Liver (tissue), 9 donors: ENCODE results near the gene USP46. TPM values are rescaled to one million over a fixed set of nuclear protein-coding genes. Genes with fewer than 3 reads are reported as not detected.

Experiments
- DNase-seq: peaks from one replicate; pipeline ENCODE4 v3.0.0-alpha.2; 2017; ENCODE audit warnings: low spot score
- H3K27ac ChIP-seq, 2 donors: one replicate each; pipeline ENCODE4 v1.7.0; 2013; ENCODE audit warnings: inconsistent platforms in 2 of 2, low read length in 2 of 2, control low read depth in 1 of 2, low read depth in 1 of 2, mild to moderate bottlenecking in 1 of 2
- H3K27me3 ChIP-seq, 4 donors: one replicate each; pipeline versions ENCODE4 v1.6.1 to v1.7.0; 2013; ENCODE audit warnings: low read length in 3 of 4, inconsistent platforms in 1 of 4, mild to moderate bottlenecking in 1 of 4, moderate library complexity in 1 of 4; ENCODE audit not compliant: control insufficient read depth in 4 of 4, insufficient read depth in 4 of 4
- H3K36me3 ChIP-seq, 4 donors: one replicate each; pipeline versions ENCODE4 v1.6.1 to v1.7.0; 2013; ENCODE audit warnings: low read length in 3 of 4, mild to moderate bottlenecking in 3 of 4, low read depth in 1 of 4, moderate library complexity in 1 of 4; ENCODE audit not compliant: control insufficient read depth in 4 of 4, insufficient read depth in 3 of 4
- H3K4me1 ChIP-seq, 4 donors: one replicate each; pipeline versions ENCODE4 v1.6.1 to v1.7.0; 2013; ENCODE audit warnings: low read length in 3 of 4, mild to moderate bottlenecking in 3 of 4, moderate library complexity in 1 of 4; ENCODE audit not compliant: control insufficient read depth in 4 of 4, insufficient read depth in 4 of 4
- H3K4me3 ChIP-seq, 3 donors: one replicate each; pipeline versions ENCODE4 v1.6.1 to v1.7.0; 2013; ENCODE audit warnings: low read length in 3 of 3, control low read depth in 1 of 3, low read depth in 1 of 3, mild to moderate bottlenecking in 1 of 3
- H3K9ac ChIP-seq, 2 donors: one replicate each; pipeline ENCODE4 v1.7.0; 2013; ENCODE audit warnings: low read length in 2 of 2, mild to moderate bottlenecking in 2 of 2, moderate library complexity in 2 of 2, control low read depth in 1 of 2, low read depth in 1 of 2
- H3K9me3 ChIP-seq, 4 donors: one replicate each; pipeline versions ENCODE4 v1.6.1 to v1.7.0; 2013; ENCODE audit warnings: low read length in 3 of 4; ENCODE audit not compliant: control insufficient read depth in 4 of 4
- CTCF ChIP-seq: fragments of 150-350 bp; IDR thresholded peaks from 2 replicates; pipeline ENCODE4 v1.5.1; 2017; ENCODE audit warnings: improper control_type of control experiment, low read depth, low read length; ENCODE audit not compliant: missing input control
- FOXA1 ChIP-seq: IDR thresholded peaks from 2 replicates; pipeline ENCODE4 v1.6.1; 2016; ENCODE audit warnings: antibody characterized with exemption
- FOXA2 ChIP-seq: IDR thresholded peaks from 2 replicates; pipeline ENCODE4 v1.6.1; 2016; ENCODE audit warnings: antibody characterized with exemption
- GABPA ChIP-seq, 2 donors: IDR thresholded peaks in 1 of 2; conservative IDR thresholded peaks in 1 of 2; 2 replicates each; pipeline ENCODE4 v1.6.1; 2016; ENCODE audit warnings: antibody characterized with exemption in 2 of 2, mild to moderate bottlenecking in 1 of 2, moderate library complexity in 1 of 2
- HNF4A ChIP-seq, 2 donors: conservative IDR thresholded peaks; 2 replicates each; pipeline ENCODE4 v1.6.1; 2016; ENCODE audit warnings: antibody characterized with exemption in 2 of 2, mild to moderate bottlenecking in 2 of 2
- HNF4G ChIP-seq: IDR thresholded peaks from 2 replicates; pipeline ENCODE4 v1.6.1; 2016; ENCODE audit warnings: antibody characterized with exemption
- JUND ChIP-seq, 2 donors: IDR thresholded peaks; 2 replicates each; pipeline ENCODE4 v1.6.1; 2016; ENCODE audit warnings: antibody characterized with exemption in 2 of 2
- NR2F2 ChIP-seq: IDR thresholded peaks from 2 replicates; pipeline ENCODE4 v1.6.1; 2016; ENCODE audit warnings: antibody characterized with exemption
- RAD21 ChIP-seq, 2 donors: IDR thresholded peaks; 2 replicates each; pipeline ENCODE4 v1.6.1; 2016; ENCODE audit warnings: antibody characterized with exemption in 2 of 2, mild to moderate bottlenecking in 2 of 2
- SP1 ChIP-seq: IDR thresholded peaks from 2 replicates; pipeline ENCODE4 v1.6.1; 2018; ENCODE audit warnings: antibody characterized with exemption, mild to moderate bottlenecking
- TAF1 ChIP-seq: conservative IDR thresholded peaks from 2 replicates; pipeline ENCODE4 v1.6.1; 2016; ENCODE audit warnings: antibody characterized with exemption, mild to moderate bottlenecking
- YY1 ChIP-seq: IDR thresholded peaks from 2 replicates; pipeline ENCODE4 v1.6.1; 2016; ENCODE audit warnings: antibody characterized with exemption, mild to moderate bottlenecking
- WGBS: extraction: QIAGEN DNeasy Blood & Tissue Kit; methylation state at CpG from one replicate; pipeline ENCODE4 v1.1.7; 2013; 5-methylcytosine and 5-hydroxymethylcytosine counted together
- polyA plus RNA-seq, 2 donors: library from polyadenylated mRNA; stranded (reverse) in 1 of 2; unstranded in 1 of 2; fragments of 200-250 nt in 1 of 2; fragments of >200 nt in 1 of 2; fragmentation: Nextera tagmentation in 1 of 2; extraction: Ambion mirVana in 1 of 2; gene quantifications; one replicate each; pipeline versions ENCODE4 v1.2.1 to v1.2.3, GENCODE V29; 2013 to 2015
- total RNA-seq, 2 donors: library from RNA; depleted of rRNA; stranded (reverse); fragments of >200 nt; gene quantifications; one replicate each; pipeline ENCODE4 v1.2.3, GENCODE V29; 2014
- TF ChIP-seq, protein P1 (sequence below): IDR thresholded peaks from 2 replicates; pipeline ENCODE4 v1.6.1; 2016; ENCODE audit warnings: antibody characterized with exemption, mild to moderate bottlenecking
- TF ChIP-seq, protein P2 (sequence below): IDR thresholded peaks from 2 replicates; pipeline ENCODE4 v1.6.1; 2016; ENCODE audit warnings: antibody characterized with exemption
- TF ChIP-seq, protein P3 (sequence below): IDR thresholded peaks from 2 replicates; pipeline ENCODE4 v1.6.1; 2016; ENCODE audit warnings: antibody characterized with exemption
- TF ChIP-seq, protein P4 (sequence below): IDR thresholded peaks from 2 replicates; pipeline ENCODE4 v1.6.1; 2016; ENCODE audit warnings: antibody characterized with exemption
- donor health status: healthy.
- donor health status: healthy.
- donor health status: healthy.
- donor health status: healthy.
- donor health status: healthy.

Gene USP46
- total and polyA plus RNA-seq, 4 donors: 2.3 to 5.5 (median 3.9) TPM

DNA sequence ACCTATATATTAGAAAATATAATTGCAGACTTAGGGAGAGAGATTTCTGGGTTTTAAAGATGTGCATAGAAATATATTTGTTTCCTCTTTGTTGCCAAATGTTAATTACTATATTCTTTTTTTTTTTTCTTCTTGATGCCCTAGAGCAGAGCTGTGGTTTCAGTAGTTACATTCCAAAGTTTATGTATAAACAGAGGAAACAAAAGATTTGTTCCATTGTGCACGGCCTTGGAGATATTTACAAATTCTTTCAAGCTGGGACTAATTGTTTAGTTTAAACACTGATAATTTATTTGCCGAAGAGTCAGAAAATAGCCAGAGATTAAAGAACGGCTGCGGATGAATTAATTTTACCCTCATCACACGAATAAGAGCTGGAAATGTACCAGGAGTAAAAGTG lies 85.1 kb downstream of the USP46 start:
- no peaks in the 10 kb centered on the region for H3K27me3 ChIP-seq
- H3K27ac ChIP-seq: no peak overlapping the region
- no peaks in the 10 kb centered on the region for H3K4me1 ChIP-seq
- no peak overlapping the region for H3K4me3 ChIP-seq
- H3K9ac ChIP-seq: no peak overlapping the region
- DNase-seq: no peak
- no peaks in the 10 kb centered on the region for H3K36me3 ChIP-seq
- TF ChIP-seq CTCF (no peak), YY1 (no peak), JUND (IDR thresholded peaks at IDR 0.05) (no peak), RAD21 (IDR thresholded peaks at IDR 0.05) (no peak), GABPA (IDR thresholded peaks at IDR 0.05 in 1 of 2, conservative IDR thresholded peaks at IDR 0.05 in 1 of 2) (no peak), HNF4G (no peak), FOXA1 (no peak), NR2F2 (no peak), FOXA2 (no peak), HNF4A (conservative IDR thresholded peaks at IDR 0.05) (no peak)
- TF ChIP-seq, protein P1, sequence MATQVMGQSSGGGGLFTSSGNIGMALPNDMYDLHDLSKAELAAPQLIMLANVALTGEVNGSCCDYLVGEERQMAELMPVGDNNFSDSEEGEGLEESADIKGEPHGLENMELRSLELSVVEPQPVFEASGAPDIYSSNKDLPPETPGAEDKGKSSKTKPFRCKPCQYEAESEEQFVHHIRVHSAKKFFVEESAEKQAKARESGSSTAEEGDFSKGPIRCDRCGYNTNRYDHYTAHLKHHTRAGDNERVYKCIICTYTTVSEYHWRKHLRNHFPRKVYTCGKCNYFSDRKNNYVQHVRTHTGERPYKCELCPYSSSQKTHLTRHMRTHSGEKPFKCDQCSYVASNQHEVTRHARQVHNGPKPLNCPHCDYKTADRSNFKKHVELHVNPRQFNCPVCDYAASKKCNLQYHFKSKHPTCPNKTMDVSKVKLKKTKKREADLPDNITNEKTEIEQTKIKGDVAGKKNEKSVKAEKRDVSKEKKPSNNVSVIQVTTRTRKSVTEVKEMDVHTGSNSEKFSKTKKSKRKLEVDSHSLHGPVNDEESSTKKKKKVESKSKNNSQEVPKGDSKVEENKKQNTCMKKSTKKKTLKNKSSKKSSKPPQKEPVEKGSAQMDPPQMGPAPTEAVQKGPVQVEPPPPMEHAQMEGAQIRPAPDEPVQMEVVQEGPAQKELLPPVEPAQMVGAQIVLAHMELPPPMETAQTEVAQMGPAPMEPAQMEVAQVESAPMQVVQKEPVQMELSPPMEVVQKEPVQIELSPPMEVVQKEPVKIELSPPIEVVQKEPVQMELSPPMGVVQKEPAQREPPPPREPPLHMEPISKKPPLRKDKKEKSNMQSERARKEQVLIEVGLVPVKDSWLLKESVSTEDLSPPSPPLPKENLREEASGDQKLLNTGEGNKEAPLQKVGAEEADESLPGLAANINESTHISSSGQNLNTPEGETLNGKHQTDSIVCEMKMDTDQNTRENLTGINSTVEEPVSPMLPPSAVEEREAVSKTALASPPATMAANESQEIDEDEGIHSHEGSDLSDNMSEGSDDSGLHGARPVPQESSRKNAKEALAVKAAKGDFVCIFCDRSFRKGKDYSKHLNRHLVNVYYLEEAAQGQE: no peak
- TF ChIP-seq, protein P2, sequence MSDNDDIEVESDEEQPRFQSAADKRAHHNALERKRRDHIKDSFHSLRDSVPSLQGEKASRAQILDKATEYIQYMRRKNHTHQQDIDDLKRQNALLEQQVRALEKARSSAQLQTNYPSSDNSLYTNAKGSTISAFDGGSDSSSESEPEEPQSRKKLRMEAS: no peak
- TF ChIP-seq, protein P3, sequence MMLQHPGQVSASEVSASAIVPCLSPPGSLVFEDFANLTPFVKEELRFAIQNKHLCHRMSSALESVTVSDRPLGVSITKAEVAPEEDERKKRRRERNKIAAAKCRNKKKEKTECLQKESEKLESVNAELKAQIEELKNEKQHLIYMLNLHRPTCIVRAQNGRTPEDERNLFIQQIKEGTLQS: no peak
- 67% methylated on average over 5 of the region's 5 CpGs for WGBS
- no peaks in the 10 kb centered on the region for H3K9me3 ChIP-seq

DNA sequence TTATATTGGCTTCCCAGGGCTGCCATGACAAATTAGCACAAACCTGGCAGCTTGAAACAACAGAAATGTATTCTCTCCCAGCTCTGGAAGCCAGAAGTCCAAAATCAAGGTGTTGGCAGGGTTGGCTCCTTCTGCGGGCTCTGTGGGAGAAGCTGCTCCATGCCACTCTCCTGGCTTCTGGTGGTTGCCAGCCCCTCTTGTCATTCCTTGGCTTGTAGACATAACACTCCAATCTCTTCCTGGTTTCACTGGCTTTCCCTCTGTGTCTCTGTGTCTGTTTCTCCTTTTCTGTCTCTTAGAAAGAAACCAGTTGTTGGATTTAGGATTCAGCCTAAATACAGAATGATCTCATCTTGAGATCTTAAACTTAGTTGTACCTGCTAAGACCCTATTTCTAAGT lies 85.5 kb downstream of the USP46 start:
- H3K27me3 ChIP-seq: no peaks in the 10 kb centered on the region
- WGBS: 90% methylated on average over 1 of the region's 1 CpG
- no peaks in the 10 kb centered on the region for H3K36me3 ChIP-seq
- no peak overlapping the region for H3K9ac ChIP-seq
- TF ChIP-seq YY1 (no peak), FOXA2 (no peak), JUND (IDR thresholded peaks at IDR 0.05) (no peak), SP1 (no peak), TAF1 (no peak), HNF4G (no peak)
- TF ChIP-seq, protein P4, sequence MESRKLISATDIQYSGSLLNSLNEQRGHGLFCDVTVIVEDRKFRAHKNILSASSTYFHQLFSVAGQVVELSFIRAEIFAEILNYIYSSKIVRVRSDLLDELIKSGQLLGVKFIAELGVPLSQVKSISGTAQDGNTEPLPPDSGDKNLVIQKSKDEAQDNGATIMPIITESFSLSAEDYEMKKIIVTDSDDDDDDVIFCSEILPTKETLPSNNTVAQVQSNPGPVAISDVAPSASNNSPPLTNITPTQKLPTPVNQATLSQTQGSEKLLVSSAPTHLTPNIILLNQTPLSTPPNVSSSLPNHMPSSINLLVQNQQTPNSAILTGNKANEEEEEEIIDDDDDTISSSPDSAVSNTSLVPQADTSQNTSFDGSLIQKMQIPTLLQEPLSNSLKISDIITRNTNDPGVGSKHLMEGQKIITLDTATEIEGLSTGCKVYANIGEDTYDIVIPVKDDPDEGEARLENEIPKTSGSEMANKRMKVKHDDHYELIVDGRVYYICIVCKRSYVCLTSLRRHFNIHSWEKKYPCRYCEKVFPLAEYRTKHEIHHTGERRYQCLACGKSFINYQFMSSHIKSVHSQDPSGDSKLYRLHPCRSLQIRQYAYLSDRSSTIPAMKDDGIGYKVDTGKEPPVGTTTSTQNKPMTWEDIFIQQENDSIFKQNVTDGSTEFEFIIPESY: no peak
- TF ChIP-seq, protein P3: no peak
- TF ChIP-seq, protein P2: no peak
- no peaks in the 10 kb centered on the region for H3K9me3 ChIP-seq
- no peak overlapping the region for H3K4me3 ChIP-seq
- H3K4me1 ChIP-seq: no peaks in the 10 kb centered on the region
- no peak overlapping the region for H3K27ac ChIP-seq
- DNase-seq: no peak
